WERI-Rb-1 (cell line): ENCODE results near the gene SYNE3.

Experiments
- DNase-seq: peaks from one replicate; pipeline ENCODE4 v3.0.0-alpha.2; 2020
- H3K27ac ChIP-seq: fragments of 250-450 bp; sonication (Bioruptor Pico); 2 replicates; pipeline ENCODE4 v1.5.1; 2020; ENCODE audit warnings: mild to moderate bottlenecking, moderate library complexity
- H3K27me3 ChIP-seq: fragments of 250-450 bp; sonication (Bioruptor Pico); 2 replicates; pipeline ENCODE4 v1.5.1; 2021; ENCODE audit warnings: mild to moderate bottlenecking, low read depth, moderate library complexity; ENCODE audit not compliant: insufficient read depth, severe bottlenecking
- H3K36me3 ChIP-seq: fragments of 250-450 bp; sonication (Bioruptor Pico); 2 replicates; pipeline ENCODE4 v1.5.1; 2020; ENCODE audit warnings: mild to moderate bottlenecking, moderate library complexity
- H3K4me3 ChIP-seq: 2 replicates; pipeline ENCODE4 v1.5.1; 2011; ENCODE audit warnings: low read depth, mild to moderate bottlenecking, control low read depth, low read length
- H3K9me3 ChIP-seq: fragments of 250-450 bp; sonication (Bioruptor Pico); 2 replicates; pipeline ENCODE4 v1.5.1; 2021; ENCODE audit warnings: mild to moderate bottlenecking, moderate library complexity; ENCODE audit not compliant: severe bottlenecking
- CTCF ChIP-seq: IDR thresholded peaks from 2 replicates; pipeline ENCODE4 v1.5.1; 2011; ENCODE audit warnings: low read depth, mild to moderate bottlenecking, control low read depth, inconsistent platforms, low read length

The SYNE3 gene

GRCh38 chr14:95509495-95509894, 7.0 kb downstream of the SYNE3 start:
- no peaks in the 10 kb centered on the region for H3K36me3 ChIP-seq
- TF ChIP-seq CTCF = no peak
- DNase-seq = no peak
- H3K9me3 ChIP-seq = no peaks in the 10 kb centered on the region
- no peaks in the 10 kb centered on the region for H3K27me3 ChIP-seq
- no peak overlapping the region for H3K4me3 ChIP-seq
- no peak overlapping the region for H3K27ac ChIP-seq

GRCh38 chr14:95508377-95508776, 8.1 kb downstream of the SYNE3 start:
- no peak for DNase-seq
- Histone ChIP-seq H3K27ac (no peak overlapping the region), H3K9me3 (no peaks in the 10 kb centered on the region), H3K27me3 (no peaks in the 10 kb centered on the region), H3K4me3 (no peak overlapping the region), H3K36me3 (no peaks in the 10 kb centered on the region)
- TF ChIP-seq CTCF = no peak

- no peak for DNase-seq
- Histone ChIP-seq H3K27me3 (no peaks in the 10 kb centered on the region), H3K27ac (no peak overlapping the region), H3K9me3 (no peaks in the 10 kb centered on the region), H3K36me3 (no peaks in the 10 kb centered on the region), H3K4me3 (no peak overlapping the region)
- no peak for TF ChIP-seq CTCF
Measured at GRCh38 chr14:95507701-95508103, 8.7 kb downstream of the SYNE3 start.

GRCh38 chr14:95507174-95507573, 9.3 kb downstream of the SYNE3 start:
- TF ChIP-seq CTCF = no peak
- Histone ChIP-seq H3K27me3 (no peaks in the 10 kb centered on the region), H3K27ac (no peak overlapping the region), H3K9me3 (no peaks in the 10 kb centered on the region), H3K4me3 (no peak overlapping the region), H3K36me3 (no peaks in the 10 kb centered on the region)
- DNase-seq = no peak

- Histone ChIP-seq H3K9me3 (no peaks in the 10 kb centered on the region), H3K4me3 (no peak overlapping the region), H3K27me3 (no peaks in the 10 kb centered on the region), H3K36me3 (no peaks in the 10 kb centered on the region), H3K27ac (no peak overlapping the region)
- no peak for TF ChIP-seq CTCF
- no peak for DNase-seq
Measured at GRCh38 chr14:95505030-95505589, 11.3 kb downstream of the SYNE3 start.
